Fibroblast of lung (primary cell): ENCODE data around the gene DCXR.

Source experiments
- CTCF ChIP-seq, 2 donors: IDR thresholded peaks in 1 of 2; conservative IDR thresholded peaks in 1 of 2; 1 replicate in 1 of 2; 2 replicates in 1 of 2; pipeline ENCODE4 v1.5.1; 2011 to 2012; ENCODE audit warnings: low read length in 2 of 2, control low read depth in 1 of 2, inconsistent platforms in 1 of 2, low read depth in 1 of 2, mild to moderate bottlenecking in 1 of 2
- EZH2 ChIP-seq: IDR thresholded peaks from 2 replicates; pipeline ENCODE4 v1.5.1; 2012; ENCODE audit warnings: low read length, control low read depth, mild to moderate bottlenecking; ENCODE audit errors: missing control alignments

GRCh38 chr17:82079001-82079677, 41.6 kb upstream of the DCXR start:
- TF ChIP-seq EZH2 = no peak
- no peak for TF ChIP-seq CTCF (conservative IDR thresholded peaks at IDR 0.05 in 1 of 2, IDR thresholded peaks at IDR 0.05 in 1 of 2; ENCODE audit: low read depth in 1 of 2, low read length in 2 of 2)
